Stimulated activated CD4-positive, alpha-beta T cell treated with anti-CD3 and anti-CD28 coated beads, TNF-alpha, amount 100 ng/mL, for 4 hours (primary cell): Measurements from ENCODE around the gene SMCO2.

Source experiments
- DNase-seq, 3 experiments: peaks; one replicate each; pipeline ENCODE4 v3.0.0-alpha.2; 2020; ENCODE audit warnings: low read depth in 3 of 3

The SMCO2 gene

GRCh38 chr12:27499377-27499776, 52.8 kb downstream of the SMCO2 start:
- no peak for DNase-seq

GRCh38 chr12:27500546-27500945, 54.0 kb downstream of the SMCO2 start:
- no peak for DNase-seq

- DNase-seq = no peak
Measured at GRCh38 chr12:27502021-27502435, 55.5 kb downstream of the SMCO2 start.

GRCh38 chr12:27504507-27504906, 58.0 kb downstream of the SMCO2 start:
- no peak for DNase-seq

GRCh38 chr12:27505109-27505508, 58.6 kb downstream of the SMCO2 start:
- no peak for DNase-seq

GRCh38 chr12:27505761-27506160, 59.2 kb downstream of the SMCO2 start:
- DNase-seq = no peak

GRCh38 chr12:27506645-27507189, 60.2 kb downstream of the SMCO2 start:
- DNase-seq = no peak

GRCh38 chr12:27508736-27509431, 62.3 kb downstream of the SMCO2 start:
- no peak for DNase-seq

- DNase-seq = no peak
Measured at GRCh38 chr12:27511031-27511722, 64.6 kb downstream of the SMCO2 start.

- DNase-seq = no peak
Measured at GRCh38 chr12:27511723-27512045, 65.1 kb downstream of the SMCO2 start.

- DNase-seq = no peak
Measured at GRCh38 chr12:27513155-27513824, 66.8 kb downstream of the SMCO2 start.

GRCh38 chr12:27515671-27516070, 69.1 kb downstream of the SMCO2 start:
- no peak for DNase-seq

GRCh38 chr12:27516625-27517024, 70.1 kb downstream of the SMCO2 start:
- DNase-seq = no peak

GRCh38 chr12:27517546-27517945, 71.0 kb downstream of the SMCO2 start:
- DNase-seq = no peak

GRCh38 chr12:27517961-27518665, 71.6 kb downstream of the SMCO2 start:
- no peak for DNase-seq

GRCh38 chr12:27521066-27521465, 74.5 kb downstream of the SMCO2 start:
- no peak for DNase-seq

- no peak for DNase-seq
Measured at GRCh38 chr12:27521981-27522380, 75.4 kb downstream of the SMCO2 start.

- no peak for DNase-seq
Measured at GRCh38 chr12:27523305-27523641, 76.7 kb downstream of the SMCO2 start.

- peak; percentile 97 to 99 (median 99) for DNase-seq
Measured at GRCh38 chr12:27523642-27524493, 77.3 kb downstream of the SMCO2 start, which contains the start of gene PPFIBP1. PPFIBP1 (plus strand) TSS chr12:27524206; CDS start chr12:27633397, 109,191 bp downstream.

GRCh38 chr12:27524494-27524835, 77.9 kb downstream of the SMCO2 start:
- DNase-seq = no peak
